RWPE1 (cell line): ENCODE results near the gene TMED5.

Source experiments
- CTCF ChIA-PET: fragments of 350-600 bp; sonication (Branson Sonifier 250); formaldehyde crosslinking; extraction: SDS; loops from one replicate; lab custom pipeline; 2021; lab: Yijun Ruan, JAX
- POLR2A ChIA-PET: fragments of 400-600 bp; formaldehyde crosslinking; extraction: SDS; loops from one replicate; lab custom pipeline; 2020; ENCODE audit warnings: antibody characterized with exemption; ENCODE audit not compliant: low non-redundant PET; lab: Yijun Ruan, JAX
- DNase-seq: peaks from one replicate; pipeline ENCODE4 v3.0.0; 2012; ENCODE audit warnings: low spot score
- H3K27ac ChIP-seq: fragments of 450-650 bp; 2 replicates; pipeline ENCODE4 v1.5.1; 2017
- TF ChIP-seq, protein P1 (sequence below): fragments of 450-650 bp; conservative IDR thresholded peaks from 2 replicates; pipeline ENCODE4 v1.5.1; 2017; ENCODE audit warnings: low read depth, mild to moderate bottlenecking

The TMED5 gene

GRCh38 chr1:93114391-93114790 lies 65.8 kb downstream of the TMED5 start:
- ChIA-PET POLR2A (no interaction called here), CTCF (no interaction called here)
- no peak for DNase-seq
- no peak overlapping the region for H3K27ac ChIP-seq
- TF ChIP-seq, protein P1, sequence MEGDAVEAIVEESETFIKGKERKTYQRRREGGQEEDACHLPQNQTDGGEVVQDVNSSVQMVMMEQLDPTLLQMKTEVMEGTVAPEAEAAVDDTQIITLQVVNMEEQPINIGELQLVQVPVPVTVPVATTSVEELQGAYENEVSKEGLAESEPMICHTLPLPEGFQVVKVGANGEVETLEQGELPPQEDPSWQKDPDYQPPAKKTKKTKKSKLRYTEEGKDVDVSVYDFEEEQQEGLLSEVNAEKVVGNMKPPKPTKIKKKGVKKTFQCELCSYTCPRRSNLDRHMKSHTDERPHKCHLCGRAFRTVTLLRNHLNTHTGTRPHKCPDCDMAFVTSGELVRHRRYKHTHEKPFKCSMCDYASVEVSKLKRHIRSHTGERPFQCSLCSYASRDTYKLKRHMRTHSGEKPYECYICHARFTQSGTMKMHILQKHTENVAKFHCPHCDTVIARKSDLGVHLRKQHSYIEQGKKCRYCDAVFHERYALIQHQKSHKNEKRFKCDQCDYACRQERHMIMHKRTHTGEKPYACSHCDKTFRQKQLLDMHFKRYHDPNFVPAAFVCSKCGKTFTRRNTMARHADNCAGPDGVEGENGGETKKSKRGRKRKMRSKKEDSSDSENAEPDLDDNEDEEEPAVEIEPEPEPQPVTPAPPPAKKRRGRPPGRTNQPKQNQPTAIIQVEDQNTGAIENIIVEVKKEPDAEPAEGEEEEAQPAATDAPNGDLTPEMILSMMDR = no peak

- H3K27ac ChIP-seq = no peak overlapping the region
- ChIA-PET POLR2A (no interaction called here), CTCF (interaction anchor here (0.6 kb wide), 1 partner anchor 10 kb away, joined by 3 read pairs; no protein-coding TSS in a partner anchor)
- no peak for DNase-seq
- TF ChIP-seq, protein P1 = no peak
Measured at GRCh38 chr1:93113127-93113526, 67.1 kb downstream of the TMED5 start.

- POLR2A ChIA-PET = no interaction called here
- TF ChIP-seq, protein P1 = no peak
- CTCF ChIA-PET = interaction anchor here (0.6 kb wide), 1 partner anchor 15 kb away, joined by 4 read pairs; no protein-coding TSS in a partner anchor
- no peak overlapping the region for H3K27ac ChIP-seq
- DNase-seq = no peak
Measured at GRCh38 chr1:93111561-93111960, 68.7 kb downstream of the TMED5 start.

GRCh38 chr1:93111065-93111464 lies 69.1 kb downstream of the TMED5 start:
- DNase-seq = no peak
- TF ChIP-seq, protein P1 = no peak
- H3K27ac ChIP-seq = no peak overlapping the region
- ChIA-PET POLR2A (no interaction called here), CTCF (interaction anchor here (0.6 kb wide), 1 partner anchor 14 kb away, joined by 4 read pairs; no protein-coding TSS in a partner anchor)

DNA sequence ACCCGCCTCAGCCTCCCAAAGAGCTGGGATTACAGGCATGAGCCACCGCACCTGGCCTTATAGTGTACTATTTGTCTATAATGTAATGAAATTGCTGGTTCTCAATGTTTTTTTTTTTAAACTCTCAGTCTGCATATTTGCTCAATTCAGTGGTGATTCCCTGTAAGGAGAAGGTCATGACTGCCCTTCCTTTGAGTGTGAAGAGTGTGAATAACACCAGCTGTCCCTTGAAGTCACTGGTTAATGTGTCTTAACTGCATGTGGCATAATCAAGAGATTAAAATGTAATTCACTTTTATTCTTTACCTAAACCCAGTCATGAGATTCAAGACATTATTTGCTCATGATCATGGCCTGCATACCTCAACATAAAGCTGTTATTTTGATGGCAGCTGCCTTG lies 70.6 kb downstream of the TMED5 start:
- H3K27ac ChIP-seq = no peak overlapping the region
- ChIA-PET POLR2A (no interaction called here), CTCF (no interaction called here)
- no peak for DNase-seq
- TF ChIP-seq, protein P1 = no peak

DNA sequence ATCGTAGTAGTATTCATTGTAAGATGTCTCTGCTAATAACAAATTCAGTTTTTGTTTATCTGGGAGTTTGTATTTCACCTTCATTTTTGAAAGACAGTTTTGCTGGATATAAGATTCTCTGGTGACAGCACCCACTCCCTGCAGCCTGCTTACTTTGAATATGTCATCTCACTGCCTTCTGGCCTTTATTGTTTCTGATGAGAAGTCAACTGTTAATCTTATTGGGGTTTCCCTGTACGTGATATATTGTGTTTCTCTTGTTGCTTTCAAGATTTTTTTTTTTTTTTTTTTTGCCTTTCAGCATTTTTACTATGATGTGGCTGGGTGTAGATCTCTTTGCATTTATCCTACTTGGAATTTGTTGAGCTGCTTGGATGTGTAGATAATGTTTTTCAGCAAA lies 71.9 kb downstream of the TMED5 start:
- no peak for DNase-seq
- CTCF ChIA-PET = no interaction called here
- POLR2A ChIA-PET = no interaction called here
- TF ChIP-seq, protein P1 = no peak
- H3K27ac ChIP-seq = no peak overlapping the region
